ENCODE data around the gene RABL6.
A peak's percentile ranks its signal among the peaks of the same experiment; 100 is the strongest.

RABL6 gene

DNA sequence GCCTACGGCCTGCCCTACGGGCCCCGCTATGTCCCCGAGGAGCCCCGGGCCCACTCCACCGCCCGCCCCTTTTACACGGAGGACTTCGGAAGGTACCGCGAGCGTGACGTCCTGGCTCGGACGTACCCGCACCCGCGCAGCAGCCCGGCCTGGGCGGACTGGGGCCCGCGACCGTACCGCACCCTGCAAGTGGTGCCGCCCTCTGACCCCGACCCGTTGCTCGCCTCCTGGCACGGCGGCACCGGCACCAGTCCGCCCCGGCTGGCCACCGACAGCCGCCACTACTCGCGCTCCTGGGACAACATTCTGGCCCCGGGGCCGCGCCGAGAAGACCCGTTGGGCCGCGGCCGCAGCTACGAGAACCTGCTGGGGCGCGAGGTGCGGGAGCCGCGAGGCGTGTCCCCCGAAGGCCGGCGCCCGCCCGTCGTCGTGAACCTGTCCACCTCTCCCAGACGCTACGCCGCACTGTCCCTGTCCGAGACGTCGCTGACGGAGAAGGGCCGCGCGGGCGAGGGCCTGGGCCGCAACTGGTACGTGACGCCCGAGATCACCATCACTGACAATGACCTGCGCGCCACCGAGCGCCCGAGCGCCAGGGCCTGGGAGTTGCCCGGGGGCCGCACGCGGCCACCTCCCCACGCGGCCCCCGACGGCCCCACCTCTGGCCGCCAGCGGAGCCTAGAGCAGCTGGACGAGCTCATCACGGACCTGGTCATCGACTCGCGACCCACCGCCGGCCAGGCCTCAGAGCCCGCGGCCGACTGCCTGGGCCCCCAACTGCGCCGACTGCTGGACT is 37.9 kb downstream of the RABL6 start:
- no peak overlapping the region for H3K4me3 ChIP-seq (ENCODE audit: low read depth, low read length)

- no peak overlapping the region for H3K4me3 ChIP-seq (ENCODE audit: low read depth, low read length)
Observed at GRCh38 chr9:136846376-136847087, 38.8 kb downstream of the RABL6 start.

GRCh38 chr9:136847088-136847825 is 39.5 kb downstream of the RABL6 start:
- peak overlapping the region; percentile 72 for H3K4me3 ChIP-seq (ENCODE audit: low read depth, low read length)

GRCh38 chr9:136847826-136848392 is 40.2 kb downstream of the RABL6 start:
- H3K4me3 ChIP-seq (ENCODE audit: low read depth, low read length): peak overlapping the region; percentile 72

DNA sequence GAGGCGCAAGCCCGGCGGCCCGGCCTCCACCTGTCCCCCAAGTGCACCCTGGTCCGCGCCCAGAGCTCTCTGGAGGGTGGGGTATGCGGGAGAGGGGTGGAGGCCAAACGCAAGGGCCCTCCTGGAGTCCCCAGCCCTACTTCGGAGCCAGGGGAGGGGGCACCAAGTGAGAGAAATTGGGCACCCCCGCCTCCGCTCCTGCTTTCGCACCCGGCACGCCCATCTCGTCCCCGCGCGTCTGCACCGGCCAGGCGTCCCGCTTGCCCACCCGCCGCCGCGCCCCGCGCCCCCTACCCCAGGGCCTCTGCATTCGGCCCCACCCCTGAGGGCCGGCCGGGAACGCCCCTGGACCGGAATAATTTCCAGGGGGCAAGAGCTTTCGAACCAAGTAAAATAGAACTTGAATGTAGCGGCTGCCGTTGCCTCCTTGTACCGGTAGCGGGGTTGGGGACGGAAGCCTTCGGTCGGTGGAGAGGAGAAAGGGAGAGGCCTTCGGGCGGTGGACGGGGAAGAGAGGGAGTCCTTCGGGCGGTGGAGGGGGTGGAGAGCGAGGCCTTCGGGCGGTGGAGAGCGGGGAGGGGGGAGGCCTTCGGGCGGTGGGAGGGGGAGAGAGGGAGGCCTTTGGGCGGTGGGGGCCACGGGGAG is 40.8 kb downstream of the RABL6 start:
- peak overlapping the region; percentile 72 for H3K4me3 ChIP-seq (ENCODE audit: low read depth, low read length)

DNA sequence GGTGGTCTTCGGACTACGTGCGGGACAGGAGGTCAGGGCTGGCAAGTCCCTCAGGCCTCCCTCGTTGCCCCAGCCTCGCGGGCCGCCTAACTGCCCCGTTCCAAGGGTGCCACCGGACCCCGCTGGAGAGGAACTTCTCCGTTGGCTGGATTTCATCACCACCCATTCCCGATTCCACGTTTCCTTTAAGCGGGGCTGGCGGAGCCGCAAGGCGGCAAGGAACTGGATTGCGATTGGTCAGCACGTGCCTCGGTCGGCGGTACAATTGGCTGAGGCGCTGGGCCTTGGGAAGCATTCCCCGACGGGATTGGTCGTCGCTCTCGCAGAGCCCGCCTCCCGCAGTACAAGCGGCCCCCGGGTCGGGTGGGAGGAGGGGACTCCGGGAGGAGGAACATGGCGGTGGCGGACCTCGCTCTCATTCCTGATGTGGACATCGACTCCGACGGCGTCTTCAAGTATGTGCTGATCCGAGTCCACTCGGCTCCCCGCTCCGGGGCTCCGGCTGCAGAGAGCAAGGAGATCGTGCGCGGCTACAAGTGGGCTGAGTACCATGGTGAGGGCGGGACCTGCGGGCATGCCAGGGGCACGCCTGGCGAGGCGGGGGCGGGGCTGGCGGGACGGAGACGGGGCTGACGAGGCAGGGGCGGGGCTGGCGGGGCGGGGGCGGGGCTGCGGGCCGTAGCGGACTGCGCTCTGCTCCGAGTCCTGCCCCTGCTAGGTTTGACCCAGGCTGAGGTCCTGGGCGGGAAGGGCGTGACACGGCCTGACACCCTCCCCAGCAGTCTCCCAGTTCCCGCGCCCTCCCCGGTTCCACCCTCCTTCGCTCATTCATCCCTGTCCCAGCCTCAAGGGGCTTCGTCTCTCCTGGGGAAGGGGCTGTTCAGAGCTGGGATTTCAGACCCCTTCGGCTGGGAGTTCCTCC is 41.6 kb downstream of the RABL6 start, which contains the start of gene PHPT1:
Gene PHPT1 (plus strand): TSS at position 372 of the 922 bp plus-strand sequence. CDS start 22 bp downstream, at position 394.
- H3K4me3 ChIP-seq (ENCODE audit: low read depth, low read length): peak within 1 kb of the TSS; percentile 73

- H3K4me3 ChIP-seq (ENCODE audit: low read depth, low read length): peak overlapping the region; percentile 41
Observed at GRCh38 chr9:136849960-136850865, 42.5 kb downstream of the RABL6 start.

GRCh38 chr9:136850866-136851775 is 43.4 kb downstream of the RABL6 start:
- H3K4me3 ChIP-seq (ENCODE audit: low read depth, low read length): no peak overlapping the region

DNA sequence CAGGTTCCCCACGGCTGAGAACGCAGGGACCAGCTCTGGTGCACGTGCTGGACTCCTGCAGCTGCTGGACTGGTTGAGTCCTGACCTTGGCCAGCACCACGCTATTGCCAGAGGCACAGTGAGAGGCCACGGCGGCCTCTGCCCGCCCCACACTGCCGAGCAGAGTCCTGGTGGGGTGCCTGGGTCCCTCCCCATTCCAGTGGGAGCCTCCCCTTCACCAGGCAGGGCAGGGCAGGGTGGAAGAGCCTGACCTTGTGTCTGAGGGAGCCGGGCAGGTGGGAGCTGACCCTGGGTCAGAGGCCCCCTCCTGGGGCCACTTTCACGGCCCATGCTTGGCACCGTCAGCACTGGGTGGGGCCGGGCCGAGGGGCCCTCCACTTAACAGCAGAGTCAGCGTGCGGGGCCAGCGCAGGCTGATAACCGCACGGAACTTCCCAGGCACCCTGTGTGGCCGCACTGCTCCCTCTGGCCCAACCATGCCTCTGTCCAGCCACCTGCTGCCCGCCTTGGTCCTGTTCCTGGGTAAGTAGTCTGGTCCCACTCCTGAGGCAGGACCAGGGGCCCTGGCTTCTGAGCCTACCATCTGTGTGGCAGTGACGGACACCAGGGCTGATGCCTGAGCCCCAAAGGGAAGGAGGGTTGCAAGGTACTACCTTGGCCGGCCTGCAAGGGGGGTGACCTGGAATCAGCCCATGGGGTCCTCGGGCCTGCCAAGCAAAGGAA is 44.4 kb downstream of the RABL6 start, which contains the start of gene MAMDC4:
Gene MAMDC4 (plus strand): TSS at position 406 of the 723 bp plus-strand sequence. CDS start 71 bp downstream, at position 477.
- H3K4me3 ChIP-seq (ENCODE audit: low read depth, low read length): no peak within 1 kb of the TSS

- H3K4me3 ChIP-seq (ENCODE audit: low read depth, low read length): no peak overlapping the region
Observed at GRCh38 chr9:136852664-136853595, 45.2 kb downstream of the RABL6 start.

DNA sequence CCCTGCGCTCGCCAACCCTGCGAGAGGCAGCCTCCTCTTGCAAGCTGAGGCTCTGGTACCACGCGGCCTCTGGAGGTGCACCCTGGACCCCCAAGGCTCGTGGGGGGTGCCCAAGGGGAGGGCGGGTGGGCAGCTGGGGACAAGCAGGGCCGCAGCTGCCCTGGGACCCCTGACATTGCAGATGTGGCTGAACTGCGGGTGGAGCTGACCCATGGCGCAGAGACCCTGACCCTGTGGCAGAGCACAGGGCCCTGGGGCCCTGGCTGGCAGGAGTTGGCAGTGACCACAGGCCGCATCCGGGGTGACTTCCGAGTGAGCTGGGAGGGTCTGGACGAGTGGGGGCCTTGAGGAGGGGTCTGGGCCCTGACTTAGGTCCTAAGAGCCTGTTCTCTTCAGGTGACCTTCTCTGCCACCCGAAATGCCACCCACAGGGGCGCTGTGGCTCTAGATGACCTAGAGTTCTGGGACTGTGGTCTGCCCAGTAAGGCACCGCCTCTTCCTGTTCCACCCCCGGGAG is 45.9 kb downstream of the RABL6 start:
- no peak overlapping the region for H3K4me3 ChIP-seq (ENCODE audit: low read depth, low read length)

DNA sequence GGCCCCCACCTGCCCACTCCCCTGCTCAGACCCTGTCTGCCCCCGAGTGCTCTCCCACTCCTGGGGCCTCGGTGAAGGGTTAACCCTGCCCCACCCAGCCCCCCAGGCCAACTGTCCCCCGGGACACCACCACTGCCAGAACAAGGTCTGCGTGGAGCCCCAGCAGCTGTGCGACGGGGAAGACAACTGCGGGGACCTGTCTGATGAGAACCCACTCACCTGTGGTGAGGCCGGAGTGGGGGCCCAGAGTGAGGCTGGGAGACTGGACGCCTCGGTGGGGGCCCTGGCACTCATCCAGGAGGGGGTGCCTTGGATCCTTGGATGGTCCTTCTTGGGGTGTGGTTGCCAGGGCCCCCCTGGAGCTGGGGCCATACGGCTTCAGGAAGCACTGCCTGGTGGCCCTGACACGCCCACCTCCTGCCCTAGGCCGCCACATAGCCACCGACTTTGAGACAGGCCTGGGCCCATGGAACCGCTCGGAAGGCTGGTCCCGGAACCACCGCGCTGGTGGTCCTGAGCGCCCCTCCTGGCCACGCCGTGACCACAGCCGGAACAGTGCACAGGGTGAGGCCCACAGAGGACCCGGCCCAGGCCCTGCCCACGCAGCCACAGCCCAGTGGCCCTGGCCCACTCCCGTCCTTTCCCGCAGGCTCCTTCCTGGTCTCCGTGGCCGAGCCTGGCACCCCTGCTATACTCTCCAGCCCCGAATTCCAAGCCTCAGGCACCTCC is 46.5 kb downstream of the RABL6 start:
- no peak overlapping the region for H3K4me3 ChIP-seq (ENCODE audit: low read depth, low read length)

- no peak overlapping the region for H3K4me3 ChIP-seq (ENCODE audit: low read depth, low read length)
Observed at GRCh38 chr9:136854842-136855460, 47.2 kb downstream of the RABL6 start.

DNA sequence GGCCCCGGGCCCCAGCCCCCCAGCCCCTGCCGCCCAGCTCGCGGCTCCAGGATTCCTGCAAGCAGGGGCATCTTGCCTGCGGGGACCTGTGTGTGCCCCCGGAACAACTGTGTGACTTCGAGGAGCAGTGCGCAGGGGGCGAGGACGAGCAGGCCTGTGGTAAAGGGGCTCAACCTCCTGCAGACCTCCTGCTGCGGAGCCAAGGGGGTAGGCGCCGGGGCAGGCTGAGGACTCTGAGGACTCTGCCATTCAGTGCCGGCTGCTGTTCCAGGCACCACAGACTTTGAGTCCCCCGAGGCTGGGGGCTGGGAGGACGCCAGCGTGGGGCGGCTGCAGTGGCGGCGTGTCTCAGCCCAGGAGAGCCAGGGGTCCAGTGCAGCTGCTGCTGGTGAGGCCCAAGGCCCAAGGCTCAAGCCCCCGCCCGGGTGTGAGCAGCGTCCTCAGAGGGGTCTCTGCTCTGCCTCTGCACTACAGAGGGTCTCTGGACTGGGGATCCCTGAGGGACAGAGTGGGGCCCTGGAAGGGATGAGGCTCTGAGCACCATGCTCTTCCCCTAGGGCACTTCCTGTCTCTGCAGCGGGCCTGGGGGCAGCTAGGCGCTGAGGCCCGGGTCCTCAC is 47.8 kb downstream of the RABL6 start:
- H3K4me3 ChIP-seq (ENCODE audit: low read depth, low read length): no peak overlapping the region
